Activated T-helper 17 cell treated with anti-CD3 and anti-CD28 coated beads, Interleukin-2, amount 50 U/mL, for 72 hours (primary cell): ENCODE results near the gene CLMN. TPM values are rescaled to one million over a fixed set of nuclear protein-coding genes. Genes with fewer than 3 reads are reported as not detected.
A peak's percentile ranks its signal among the peaks of the same experiment; 100 is the strongest.

Source experiments
- ATAC-seq: fragments of 150-1000 bp; cut with Tn5 transposase; replicated peaks from 2 replicates; pipeline ENCODE4 v1.10.0; 2021; ENCODE audit warnings: mild to moderate bottlenecking, moderate library complexity
- H3K27ac Mint-ChIP-seq: one replicate; pipeline ENCODE4 v1.8.0; 2022; ENCODE audit warnings: mixed read lengths
- H3K27me3 Mint-ChIP-seq: one replicate; pipeline ENCODE4 v1.8.0; 2022; ENCODE audit warnings: mixed read lengths
- H3K36me3 Mint-ChIP-seq: one replicate; pipeline ENCODE4 v1.8.0; 2022; ENCODE audit warnings: low read depth, mild to moderate bottlenecking, mixed read lengths
- H3K4me1 Mint-ChIP-seq: one replicate; pipeline ENCODE4 v1.8.0; 2022; ENCODE audit warnings: mixed read lengths
- H3K4me3 Mint-ChIP-seq: one replicate; pipeline ENCODE4 v1.8.0; 2022; ENCODE audit warnings: mild to moderate bottlenecking, mixed read lengths
- H3K9me3 Mint-ChIP-seq: one replicate; pipeline ENCODE4 v1.8.0; 2022; ENCODE audit warnings: mixed read lengths
- total RNA-seq, 2 donors: library from RNA; stranded (reverse); gene quantifications; one replicate each; pipeline ENCODE4 v1.2.3, GENCODE V29; 2022

CLMN gene, protein sequence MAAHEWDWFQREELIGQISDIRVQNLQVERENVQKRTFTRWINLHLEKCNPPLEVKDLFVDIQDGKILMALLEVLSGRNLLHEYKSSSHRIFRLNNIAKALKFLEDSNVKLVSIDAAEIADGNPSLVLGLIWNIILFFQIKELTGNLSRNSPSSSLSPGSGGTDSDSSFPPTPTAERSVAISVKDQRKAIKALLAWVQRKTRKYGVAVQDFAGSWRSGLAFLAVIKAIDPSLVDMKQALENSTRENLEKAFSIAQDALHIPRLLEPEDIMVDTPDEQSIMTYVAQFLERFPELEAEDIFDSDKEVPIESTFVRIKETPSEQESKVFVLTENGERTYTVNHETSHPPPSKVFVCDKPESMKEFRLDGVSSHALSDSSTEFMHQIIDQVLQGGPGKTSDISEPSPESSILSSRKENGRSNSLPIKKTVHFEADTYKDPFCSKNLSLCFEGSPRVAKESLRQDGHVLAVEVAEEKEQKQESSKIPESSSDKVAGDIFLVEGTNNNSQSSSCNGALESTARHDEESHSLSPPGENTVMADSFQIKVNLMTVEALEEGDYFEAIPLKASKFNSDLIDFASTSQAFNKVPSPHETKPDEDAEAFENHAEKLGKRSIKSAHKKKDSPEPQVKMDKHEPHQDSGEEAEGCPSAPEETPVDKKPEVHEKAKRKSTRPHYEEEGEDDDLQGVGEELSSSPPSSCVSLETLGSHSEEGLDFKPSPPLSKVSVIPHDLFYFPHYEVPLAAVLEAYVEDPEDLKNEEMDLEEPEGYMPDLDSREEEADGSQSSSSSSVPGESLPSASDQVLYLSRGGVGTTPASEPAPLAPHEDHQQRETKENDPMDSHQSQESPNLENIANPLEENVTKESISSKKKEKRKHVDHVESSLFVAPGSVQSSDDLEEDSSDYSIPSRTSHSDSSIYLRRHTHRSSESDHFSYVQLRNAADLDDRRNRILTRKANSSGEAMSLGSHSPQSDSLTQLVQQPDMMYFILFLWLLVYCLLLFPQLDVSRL
- total RNA-seq = 1 to 10 TPM in 1 of 2 donors, under 1 TPM in 1; 0.95 to 5.3 TPM

DNA sequence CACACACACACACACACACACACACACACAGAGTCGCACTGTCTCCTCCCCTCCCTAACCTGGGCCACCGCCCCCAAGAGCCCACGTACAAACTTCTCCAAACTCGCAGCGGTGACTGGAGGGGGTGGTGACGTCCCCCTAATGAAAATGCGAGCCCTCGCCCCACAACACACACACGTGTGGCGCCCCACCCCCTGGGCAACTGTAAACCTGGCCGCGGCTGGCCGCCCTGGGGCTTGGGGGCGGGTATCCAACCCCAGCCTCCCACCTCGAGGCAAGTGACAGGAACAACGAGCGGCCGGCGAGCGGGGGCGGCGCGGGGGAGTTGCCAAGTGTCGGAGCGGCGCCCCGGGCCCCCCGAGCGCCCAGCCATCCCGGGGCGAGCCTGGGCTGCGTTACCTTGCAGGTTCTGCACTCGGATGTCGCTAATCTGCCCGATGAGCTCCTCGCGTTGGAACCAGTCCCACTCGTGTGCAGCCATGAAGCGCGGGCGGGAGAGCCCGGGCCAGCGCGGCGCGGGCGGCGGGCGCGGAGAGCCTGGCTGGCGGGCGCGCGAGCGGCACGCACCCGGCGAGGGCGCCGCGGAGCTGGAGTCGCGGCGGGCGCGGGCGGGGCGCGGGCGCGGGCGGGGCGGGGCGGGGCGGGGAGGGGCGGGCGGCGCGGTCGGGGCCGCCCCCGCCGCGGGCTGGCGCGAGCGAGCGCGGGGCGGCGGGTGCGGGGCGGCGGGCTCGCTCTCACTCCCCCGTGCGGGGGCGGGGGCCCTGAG lies at the start of gene CLMN:
Gene CLMN (minus strand): TSS at position 597 of the 766 bp plus-strand sequence. CDS start 116 bp downstream, at position 481.
- peak; percentile 61 for ATAC-seq
- peak within 1 kb of the TSS; percentile 71 for H3K4me3 Mint-ChIP-seq
- no peak within 1 kb of the TSS for H3K27ac Mint-ChIP-seq
- peaks cover 33% of the 10 kb centered on the region for H3K27me3 Mint-ChIP-seq
- H3K9me3 Mint-ChIP-seq = no peaks in the 10 kb centered on the region
- H3K36me3 Mint-ChIP-seq = no peaks in the 10 kb centered on the region
- peaks cover 3% of the 10 kb centered on the region for H3K4me1 Mint-ChIP-seq

DNA sequence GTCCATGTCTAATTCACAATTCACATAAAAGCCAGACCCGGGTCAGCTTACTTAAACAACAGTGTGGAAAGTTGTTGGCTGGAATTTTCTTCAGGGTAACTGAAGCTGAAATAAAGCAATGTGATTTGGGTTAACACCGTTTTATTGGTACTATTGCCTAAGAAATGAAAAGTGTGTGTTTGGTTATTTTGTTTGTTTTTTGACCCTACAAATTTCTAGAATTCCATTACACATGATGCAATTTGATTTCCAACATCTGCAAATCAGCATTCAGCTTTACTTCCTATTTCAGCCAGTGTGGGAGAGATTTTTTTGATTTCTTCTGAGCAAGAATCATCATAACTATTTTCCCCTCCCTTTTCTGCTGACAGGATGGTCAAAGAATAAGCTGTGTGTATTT lies 45.7 kb upstream of the CLMN start:
- no peak overlapping the region for H3K4me3 Mint-ChIP-seq
- no peaks in the 10 kb centered on the region for H3K9me3 Mint-ChIP-seq
- no peaks in the 10 kb centered on the region for H3K36me3 Mint-ChIP-seq

DNA sequence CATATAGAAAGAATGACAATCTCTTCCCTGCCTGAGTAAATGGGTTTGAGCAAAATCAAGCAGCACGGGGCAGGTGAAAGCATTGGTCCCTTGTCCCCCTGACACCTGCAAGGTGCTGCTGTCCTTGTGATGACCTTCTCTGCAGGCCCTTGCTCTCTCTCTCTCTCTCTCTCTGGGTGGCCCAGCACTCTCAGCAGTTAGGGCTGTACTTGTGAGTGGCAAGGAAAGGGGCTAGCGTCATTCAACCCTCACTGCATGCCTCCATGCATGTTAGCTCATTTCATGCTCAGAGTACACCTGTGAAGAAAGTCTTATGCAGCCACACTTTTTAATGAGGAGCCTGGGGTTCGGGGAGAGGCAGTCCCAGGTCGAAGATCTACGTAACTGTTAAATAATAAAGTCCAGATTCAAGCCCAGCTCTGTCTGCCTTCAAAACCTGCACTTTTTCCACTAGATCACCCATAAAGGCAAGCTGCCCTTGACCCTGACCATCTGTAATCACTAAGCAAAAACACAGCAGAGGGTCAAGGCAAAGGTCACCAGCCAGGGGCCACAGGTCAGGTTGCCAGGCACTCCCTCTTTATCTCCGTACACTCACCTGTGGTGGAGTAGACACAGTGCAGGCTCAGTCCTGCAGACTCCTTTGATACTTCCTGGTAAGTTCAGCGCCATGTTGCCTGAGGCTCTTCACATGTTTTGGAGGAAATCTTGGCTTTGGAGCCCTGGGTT lies 44.9 kb upstream of the CLMN start:
- Mint-ChIP-seq H3K27ac (no peak overlapping the region), H3K9me3 (no peaks in the 10 kb centered on the region), H3K4me3 (no peak overlapping the region), H3K36me3 (no peaks in the 10 kb centered on the region), H3K27me3 (peaks cover 48% of the 10 kb centered on the region), H3K4me1 (no peaks in the 10 kb centered on the region)
- no peak for ATAC-seq

More for the DNA sequence above, 45.7 kb upstream of the CLMN start:
- no peak for ATAC-seq
- Mint-ChIP-seq H3K4me1 (no peaks in the 10 kb centered on the region), H3K27me3 (peaks cover 48% of the 10 kb centered on the region), H3K27ac (no peak overlapping the region)

DNA sequence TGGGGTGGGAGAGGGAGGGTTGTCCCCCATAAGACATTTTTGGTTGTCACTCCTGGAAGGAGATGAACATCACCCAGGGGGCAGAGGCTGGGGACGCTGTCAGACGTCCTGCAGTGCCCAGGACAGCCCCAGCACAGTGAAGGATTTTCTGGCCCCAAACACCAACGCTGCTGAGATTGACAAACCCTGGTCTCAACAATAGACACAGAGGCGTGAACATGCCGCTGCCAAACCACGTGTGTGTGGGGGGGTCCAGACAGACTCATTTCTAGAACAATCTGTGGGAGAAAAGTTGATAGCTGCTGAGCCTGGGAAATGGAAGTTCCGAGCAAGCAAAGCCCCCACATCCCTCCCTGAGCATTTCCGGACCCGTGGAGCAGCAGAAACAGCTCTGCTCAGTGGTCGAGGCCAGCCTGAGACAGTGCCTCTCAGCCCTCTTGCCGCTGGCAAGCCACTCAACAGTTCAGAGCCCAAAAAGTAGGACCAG lies 43.8 kb upstream of the CLMN start:
- no peaks in the 10 kb centered on the region for H3K36me3 Mint-ChIP-seq
- peaks cover 52% of the 10 kb centered on the region for H3K27me3 Mint-ChIP-seq
- no peak for ATAC-seq
- H3K4me3 Mint-ChIP-seq = no peak overlapping the region
- no peaks in the 10 kb centered on the region for H3K4me1 Mint-ChIP-seq
- no peak overlapping the region for H3K27ac Mint-ChIP-seq
- no peaks in the 10 kb centered on the region for H3K9me3 Mint-ChIP-seq

DNA sequence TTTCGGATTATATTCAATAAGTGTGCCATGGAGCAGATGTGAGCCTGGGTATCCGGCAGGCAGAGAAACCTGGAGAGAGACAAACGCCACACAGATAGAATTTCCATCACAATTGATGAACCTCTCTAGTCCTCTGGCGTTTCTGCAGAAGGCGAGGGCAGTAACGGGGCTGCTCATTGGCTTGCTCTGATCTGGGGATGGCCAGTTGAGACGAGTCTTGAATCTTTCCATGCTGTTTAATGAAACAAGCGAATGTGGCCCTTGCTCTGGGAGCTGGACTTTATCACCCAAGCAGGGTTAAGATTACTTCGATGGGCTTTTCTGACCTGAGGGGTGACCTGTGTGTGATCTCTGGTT lies 42.4 kb upstream of the CLMN start:
- Mint-ChIP-seq H3K9me3 (no peaks in the 10 kb centered on the region), H3K4me1 (no peaks in the 10 kb centered on the region), H3K36me3 (no peaks in the 10 kb centered on the region), H3K27ac (no peak overlapping the region), H3K4me3 (no peak overlapping the region), H3K27me3 (peaks cover 51% of the 10 kb centered on the region)
- no peak for ATAC-seq

DNA sequence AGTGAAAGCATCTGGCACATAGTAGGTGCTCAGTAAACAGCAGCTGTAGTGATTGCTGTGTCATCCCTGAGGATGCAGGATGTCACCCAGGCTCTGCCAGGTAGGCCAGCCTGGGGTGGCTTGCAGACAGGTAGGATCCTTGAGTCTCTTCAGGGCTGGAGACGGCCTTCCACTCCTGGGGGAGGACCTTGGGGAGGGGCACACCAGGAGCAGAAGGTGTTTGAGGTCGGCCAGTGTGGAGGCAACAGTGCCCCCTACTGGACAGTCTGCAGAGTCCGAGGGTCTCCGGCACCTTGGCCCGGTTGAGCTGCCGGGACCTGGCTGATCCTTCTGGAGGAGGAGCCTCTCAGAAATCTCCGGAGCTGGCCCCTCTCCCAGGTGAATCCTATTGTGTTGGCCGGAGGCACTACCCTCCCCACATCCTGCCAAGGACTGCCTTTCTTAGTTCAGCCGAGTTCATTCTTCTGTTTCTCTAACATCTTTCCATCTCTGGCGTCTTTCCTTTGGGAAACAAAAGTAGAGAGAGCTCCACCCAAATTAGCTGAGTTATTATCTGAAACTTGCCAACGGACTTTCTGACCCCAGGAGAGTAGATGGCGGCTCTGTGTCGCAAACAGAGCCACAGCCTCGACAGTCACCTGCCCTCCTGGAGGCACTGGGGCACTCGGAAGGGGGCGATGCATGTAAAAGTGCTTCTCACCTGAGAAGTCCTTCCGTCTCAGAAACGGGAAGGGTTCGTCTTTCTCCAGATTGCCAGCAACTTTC lies 41.8 kb upstream of the CLMN start:
- H3K27me3 Mint-ChIP-seq = peaks cover 49% of the 10 kb centered on the region
- H3K36me3 Mint-ChIP-seq = no peaks in the 10 kb centered on the region
- H3K4me1 Mint-ChIP-seq = no peaks in the 10 kb centered on the region
- no peaks in the 10 kb centered on the region for H3K9me3 Mint-ChIP-seq
- no peak overlapping the region for H3K27ac Mint-ChIP-seq
- no peak overlapping the region for H3K4me3 Mint-ChIP-seq
- ATAC-seq = peak; percentile 74

DNA sequence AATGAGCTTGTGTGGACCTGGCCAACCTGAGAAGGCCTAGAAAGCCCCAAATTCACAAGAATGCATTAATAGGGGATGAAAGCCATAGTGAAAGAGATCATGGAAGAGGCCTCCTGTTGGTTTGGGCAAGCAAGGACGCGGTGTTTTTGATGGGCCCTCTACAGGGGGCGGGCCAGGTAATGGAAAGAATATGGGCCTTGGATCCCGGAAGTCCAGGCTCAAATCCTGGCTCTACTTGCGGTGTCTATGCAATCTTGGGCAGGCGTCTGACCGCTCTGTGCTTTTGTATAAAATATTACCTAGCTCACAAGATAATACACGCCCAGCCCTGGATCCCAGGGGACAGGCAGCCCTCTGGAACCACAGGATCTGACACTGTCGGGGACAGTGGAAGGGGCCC lies 41.1 kb upstream of the CLMN start:
- Mint-ChIP-seq H3K4me1 (no peaks in the 10 kb centered on the region), H3K4me3 (no peak overlapping the region), H3K27ac (no peak overlapping the region), H3K36me3 (no peaks in the 10 kb centered on the region), H3K9me3 (no peaks in the 10 kb centered on the region), H3K27me3 (peaks cover 44% of the 10 kb centered on the region)
- no peak for ATAC-seq

DNA sequence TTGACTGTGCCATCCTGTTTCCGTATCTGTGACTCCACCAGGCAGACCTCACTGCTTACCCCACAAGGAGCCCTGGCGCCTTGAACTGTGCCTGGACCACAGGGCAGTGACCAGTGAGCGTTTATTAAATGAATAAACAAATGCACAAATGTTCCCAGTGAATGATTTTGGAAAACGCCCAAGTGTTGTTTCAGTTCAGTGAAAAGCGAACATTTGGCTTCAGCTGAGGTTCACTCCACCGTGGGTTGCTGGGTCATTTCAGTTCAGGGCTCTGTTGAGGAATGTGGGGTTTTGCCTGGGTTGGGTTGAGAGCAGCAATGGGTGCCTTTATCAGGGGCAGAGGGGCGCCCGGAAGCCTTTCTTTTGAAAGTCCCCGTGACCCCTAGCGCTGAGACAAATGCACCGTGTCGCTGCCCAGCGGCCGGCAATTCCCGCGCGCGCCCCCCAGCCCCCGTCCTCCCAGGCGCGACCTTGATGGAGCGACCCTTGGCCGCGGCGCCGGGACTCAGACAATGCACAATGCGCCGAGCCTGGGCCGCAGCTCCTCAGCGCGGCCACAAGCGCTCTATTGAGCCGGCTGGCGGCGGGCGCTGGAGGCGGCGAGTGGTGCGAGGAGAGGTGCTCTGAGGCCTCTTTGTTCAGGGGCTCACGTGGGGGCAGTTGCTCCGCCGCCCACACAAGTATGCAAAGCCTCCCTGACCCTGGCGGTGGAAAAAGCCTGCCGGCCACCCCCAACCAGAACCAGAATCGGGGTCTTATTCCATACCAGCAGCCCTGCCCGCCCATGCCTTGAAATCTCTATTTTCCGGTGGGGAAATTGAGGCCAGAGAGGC lies 40.5 kb upstream of the CLMN start:
- Mint-ChIP-seq H3K4me3 (no peak overlapping the region), H3K36me3 (no peaks in the 10 kb centered on the region), H3K27ac (no peak overlapping the region), H3K9me3 (no peaks in the 10 kb centered on the region), H3K4me1 (no peaks in the 10 kb centered on the region), H3K27me3 (peaks cover 40% of the 10 kb centered on the region)
- no peak for ATAC-seq

DNA sequence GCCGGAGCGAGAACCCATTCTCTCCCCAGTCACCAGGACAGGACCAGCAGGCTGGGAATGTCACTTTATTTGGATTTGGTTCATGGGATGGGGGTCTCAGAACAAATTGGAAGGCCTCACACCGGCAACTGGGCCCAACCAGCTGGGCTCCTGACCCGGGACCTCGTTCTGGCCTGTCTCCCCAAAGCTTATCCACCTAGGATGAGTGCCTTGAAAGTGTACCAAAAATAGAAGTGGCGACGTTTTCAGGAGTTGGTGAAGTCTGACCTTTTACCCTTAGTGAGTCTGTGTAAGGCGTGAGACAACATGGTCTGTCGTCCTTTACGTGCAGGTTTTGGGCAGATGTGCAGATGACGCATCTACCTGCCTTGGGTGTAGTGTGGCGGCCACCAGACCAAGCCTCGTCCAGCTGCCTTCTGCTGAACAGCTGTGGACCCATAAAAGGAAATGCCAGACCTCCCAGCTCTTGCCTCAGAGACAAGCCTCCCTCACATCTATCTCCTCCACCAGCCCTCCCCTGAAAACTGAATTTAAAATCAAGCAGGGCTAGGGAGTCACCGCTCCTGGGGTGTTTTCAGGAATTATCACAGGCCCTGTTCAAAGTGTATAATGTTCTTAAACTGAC lies 36.6 kb upstream of the CLMN start:
- ATAC-seq = no peak
- no peaks in the 10 kb centered on the region for H3K4me1 Mint-ChIP-seq
- no peak overlapping the region for H3K27ac Mint-ChIP-seq
- H3K27me3 Mint-ChIP-seq = peaks cover 23% of the 10 kb centered on the region
- no peak overlapping the region for H3K4me3 Mint-ChIP-seq
- no peaks in the 10 kb centered on the region for H3K9me3 Mint-ChIP-seq
- no peaks in the 10 kb centered on the region for H3K36me3 Mint-ChIP-seq

DNA sequence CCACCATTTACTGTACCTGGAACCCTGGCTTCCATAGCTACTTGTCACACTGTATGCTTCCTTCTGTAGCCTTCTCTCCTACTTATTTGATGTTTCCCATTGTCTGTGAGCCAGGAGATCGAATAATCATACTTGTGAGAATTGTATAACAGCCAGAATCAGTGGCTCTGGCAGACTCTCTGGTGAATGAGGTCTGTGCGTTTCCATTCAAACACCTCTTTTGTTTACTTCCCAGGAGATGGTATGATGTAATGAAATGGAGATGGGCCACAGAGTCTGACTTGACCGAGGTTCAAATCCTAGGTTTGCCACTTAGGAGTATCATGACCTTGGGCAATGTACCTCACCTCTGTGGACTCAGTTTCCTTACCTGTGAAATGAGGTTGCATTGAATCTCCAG lies 35.7 kb upstream of the CLMN start:
- no peak for ATAC-seq
- H3K27ac Mint-ChIP-seq = no peak overlapping the region
- peaks cover 17% of the 10 kb centered on the region for H3K27me3 Mint-ChIP-seq
- H3K36me3 Mint-ChIP-seq = no peaks in the 10 kb centered on the region
- no peaks in the 10 kb centered on the region for H3K9me3 Mint-ChIP-seq
- H3K4me1 Mint-ChIP-seq = no peaks in the 10 kb centered on the region
- no peak overlapping the region for H3K4me3 Mint-ChIP-seq

DNA sequence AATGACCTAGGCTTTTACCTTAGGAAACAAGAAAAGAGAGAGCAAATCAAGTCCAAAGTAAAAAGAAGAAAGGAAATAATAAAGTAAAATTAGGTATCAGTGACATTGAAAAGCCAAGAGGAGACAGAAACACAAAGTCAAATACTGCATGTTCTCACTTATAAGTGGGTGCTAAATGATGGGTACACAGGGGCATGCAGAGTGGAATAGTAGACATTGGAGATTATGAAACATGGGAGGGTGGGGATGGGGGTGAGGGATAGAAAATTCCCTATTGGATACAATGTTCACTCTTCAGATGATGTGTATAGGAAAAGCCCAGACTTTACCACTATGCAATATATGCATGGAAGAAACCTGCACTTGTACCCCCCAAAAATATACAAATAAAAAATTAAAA lies 35.1 kb upstream of the CLMN start:
- Mint-ChIP-seq H3K4me1 (no peaks in the 10 kb centered on the region), H3K27ac (no peak overlapping the region), H3K27me3 (peaks cover 22% of the 10 kb centered on the region), H3K4me3 (no peak overlapping the region), H3K9me3 (no peaks in the 10 kb centered on the region), H3K36me3 (no peaks in the 10 kb centered on the region)
- ATAC-seq = no peak

DNA sequence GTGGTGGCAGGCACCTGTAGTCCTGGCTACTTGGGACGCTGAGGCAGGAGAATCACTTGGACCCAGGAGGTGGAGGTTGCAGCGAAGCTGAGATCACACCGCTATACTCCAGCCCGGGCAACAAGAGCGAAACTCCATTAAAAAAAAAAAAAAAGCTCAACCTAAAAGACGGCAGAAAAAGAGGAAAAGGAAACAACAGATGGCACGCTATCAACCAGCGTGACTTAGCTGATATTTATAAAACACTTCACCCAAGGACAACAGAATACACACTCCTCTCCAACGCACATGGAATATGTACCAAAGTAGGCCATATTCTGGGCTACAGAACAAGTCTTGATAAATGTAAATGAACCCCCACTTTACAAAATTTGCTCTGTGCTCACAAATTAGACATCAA lies 34.0 kb upstream of the CLMN start:
- Mint-ChIP-seq H3K27ac (no peak overlapping the region), H3K9me3 (no peaks in the 10 kb centered on the region), H3K36me3 (no peaks in the 10 kb centered on the region), H3K4me1 (no peaks in the 10 kb centered on the region), H3K4me3 (no peak overlapping the region), H3K27me3 (peaks cover 18% of the 10 kb centered on the region)
- ATAC-seq = no peak
